Vagina (tissue), 2 donors: ENCODE measurements around the gene ZNF524. TPM values are rescaled to one million over a fixed set of nuclear protein-coding genes. Genes with fewer than 3 reads are reported as not detected.

Experiments
- DNase-seq, 2 donors: peaks; one replicate each; pipeline ENCODE4 v3.0.0-alpha.2; 2017; ENCODE audit errors: extremely low spot score in 2 of 2
- H3K27ac ChIP-seq: fragments of 200-600 bp; sonication (generic); one replicate; pipeline ENCODE4 v1.5.1; 2019
- H3K27me3 ChIP-seq: fragments of 200-600 bp; sonication (generic); one replicate; pipeline ENCODE4 v1.5.1; 2019
- H3K36me3 ChIP-seq, 2 donors: fragments of 200-600 bp; sonication (generic); one replicate each; pipeline ENCODE4 v1.5.1; 2017 to 2019
- H3K4me1 ChIP-seq: fragments of 200-600 bp; sonication (generic); one replicate; pipeline ENCODE4 v1.5.1; 2019
- H3K4me3 ChIP-seq, 2 donors: fragments of 200-600 bp; sonication (generic); 1 replicate in 1 of 2; 2 replicates in 1 of 2; pipeline ENCODE4 v1.5.1; 2016 to 2019
- H3K9me3 ChIP-seq: fragments of 200-600 bp; sonication (generic); one replicate; pipeline ENCODE4 v1.5.1; 2019
- CTCF ChIP-seq, 3 experiments: fragments of 450-650 bp in 2 of 3; fragments of 200-600 bp in 1 of 3; sonication (generic) in 1 of 3; IDR thresholded peaks; one replicate each; pipeline ENCODE4 v1.5.1; 2017 to 2019; ENCODE audit warnings: antibody characterized with exemption in 3 of 3, mild to moderate bottlenecking in 2 of 3, moderate library complexity in 2 of 3
- POLR2A ChIP-seq, 2 donors: fragments of 450-650 bp; IDR thresholded peaks; one replicate each; pipeline ENCODE4 v1.6.1; 2017; ENCODE audit warnings: antibody characterized with exemption in 2 of 2, mild to moderate bottlenecking in 2 of 2, moderate library complexity in 2 of 2
- POLR2AphosphoS5 ChIP-seq, 2 donors: sonication (generic); formaldehyde crosslinking; IDR thresholded peaks; one replicate each; pipeline ENCODE4 v1.9.0; 2017; ENCODE audit warnings: antibody characterized with exemption in 2 of 2, mild to moderate bottlenecking in 2 of 2, low read depth in 1 of 2; ENCODE audit not compliant: insufficient read depth in 1 of 2
- intact Hi-C: fragments of 100-400 bp; cut with DNase I; formaldehyde crosslinking; loops from one replicate; pipeline ENCODE4 v1.15.1; 2023
- total RNA-seq: library from RNA; depleted of rRNA; stranded (reverse); fragments of >200 nt; gene quantifications from one replicate; pipeline ENCODE4 v1.2.3, GENCODE V29; 2016

Gene ZNF524
- total RNA-seq, 1 donor from 2014 or later: 15.5 TPM

- no peak for TF ChIP-seq POLR2A (IDR thresholded peaks at IDR 0.05)
- no peak for TF ChIP-seq CTCF (IDR thresholded peaks at IDR 0.05)
- no peak for TF ChIP-seq POLR2AphosphoS5 (IDR thresholded peaks at IDR 0.05; ENCODE audit: insufficient read depth in 1 of 2, low read depth in 1 of 2)
- intact Hi-C loops: no loop called here
- Histone ChIP-seq H3K4me1 (peaks cover 14% of the 10 kb centered on the region), H3K27ac (no peak overlapping the region), H3K9me3 (no peaks in the 10 kb centered on the region), H3K27me3 (no peaks in the 10 kb centered on the region), H3K4me3 (no peak overlapping the region), H3K36me3 (peaks cover 0 to 2% of the 10 kb centered on the region in 2 donors)
- DNase-seq: no peak
These were observed 22.3 kb downstream of the ZNF524 start for GRCh38 chr19:55622242-55622969.

- Histone ChIP-seq H3K27ac (no peak overlapping the region), H3K4me1 (peaks cover 14% of the 10 kb centered on the region), H3K36me3 (no peaks in the 10 kb centered on the region), H3K4me3 (no peak overlapping the region), H3K27me3 (no peaks in the 10 kb centered on the region), H3K9me3 (no peaks in the 10 kb centered on the region)
- no peak for DNase-seq
- no peak for TF ChIP-seq CTCF (IDR thresholded peaks at IDR 0.05)
- TF ChIP-seq POLR2A (IDR thresholded peaks at IDR 0.05): no peak
- TF ChIP-seq POLR2AphosphoS5 (IDR thresholded peaks at IDR 0.05; ENCODE audit: insufficient read depth in 1 of 2, low read depth in 1 of 2): no peak
- intact Hi-C loops: no loop called here
These were observed 23.0 kb downstream of the ZNF524 start for GRCh38 chr19:55623130-55623529.

- no peak for DNase-seq
- no peaks in the 10 kb centered on the region for H3K27me3 ChIP-seq
- no peaks in the 10 kb centered on the region for H3K36me3 ChIP-seq
- H3K9me3 ChIP-seq: no peaks in the 10 kb centered on the region
- H3K27ac ChIP-seq: peak overlapping the region; percentile 97
- H3K4me1 ChIP-seq: peaks cover 14% of the 10 kb centered on the region
- intact Hi-C loops: no loop called here
- H3K4me3 ChIP-seq: peak overlapping the region in 1 of 2 donors; percentile 69
- no peak for TF ChIP-seq CTCF (IDR thresholded peaks at IDR 0.05)
- TF ChIP-seq POLR2AphosphoS5 (IDR thresholded peaks at IDR 0.05; ENCODE audit: insufficient read depth in 1 of 2, low read depth in 1 of 2): no peak
- TF ChIP-seq POLR2A (IDR thresholded peaks at IDR 0.05): no peak
These were observed 23.5 kb downstream of the ZNF524 start for GRCh38 chr19:55623561-55623960.

- Histone ChIP-seq H3K4me1 (peaks cover 14% of the 10 kb centered on the region), H3K36me3 (no peaks in the 10 kb centered on the region), H3K27ac (peak within 1 kb of the TSS; percentile 97), H3K4me3 (peak within 1 kb of the TSS; percentile 64 to 69), H3K9me3 (no peaks in the 10 kb centered on the region), H3K27me3 (no peaks in the 10 kb centered on the region)
- DNase-seq: no peak
- TF ChIP-seq POLR2AphosphoS5 (IDR thresholded peaks at IDR 0.05; ENCODE audit: insufficient read depth in 1 of 2, low read depth in 1 of 2) (peak; percentile 60 to 68), CTCF (IDR thresholded peaks at IDR 0.05) (no peak), POLR2A (IDR thresholded peaks at IDR 0.05) (peak in 1 of 2 donors; percentile 8)
- intact Hi-C loops: no loop called here
These were observed 24.3 kb downstream of the ZNF524 start, which contains the start of gene ZNF784 for GRCh38 chr19:55624109-55625003. ZNF784 (minus strand) TSS chr19:55624566; CDS start chr19:55624561, 5 bp downstream.
